ENCODE measurements around the gene ADGRV1.
"Not testable (repeated sequence)": the region's sequence is repeated elsewhere in the genome, so short reads cannot be mapped to it uniquely, and the experiment has no call there.

DNA sequence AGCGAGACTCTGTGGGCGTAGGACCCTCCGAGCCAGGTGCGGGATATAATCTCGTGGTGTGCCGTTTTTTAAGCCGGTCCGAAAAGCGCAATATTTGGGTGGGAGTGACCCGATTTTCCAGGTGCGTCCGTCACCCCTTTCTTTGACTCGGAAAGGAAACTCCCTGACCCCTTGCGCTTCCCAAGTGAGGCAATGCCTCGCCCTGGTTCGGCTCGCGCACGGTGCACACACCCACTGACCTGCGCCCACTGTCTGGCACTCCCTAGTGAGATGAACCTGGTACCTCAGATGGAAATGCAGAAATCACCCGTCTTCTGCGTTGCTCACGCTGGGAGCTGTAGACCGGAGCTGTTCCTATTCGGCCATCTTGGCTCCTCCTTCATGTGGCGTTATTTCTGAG is 263.5 kb downstream of the ADGRV1 start:
- TF ChIP-seq, protein P1, sequence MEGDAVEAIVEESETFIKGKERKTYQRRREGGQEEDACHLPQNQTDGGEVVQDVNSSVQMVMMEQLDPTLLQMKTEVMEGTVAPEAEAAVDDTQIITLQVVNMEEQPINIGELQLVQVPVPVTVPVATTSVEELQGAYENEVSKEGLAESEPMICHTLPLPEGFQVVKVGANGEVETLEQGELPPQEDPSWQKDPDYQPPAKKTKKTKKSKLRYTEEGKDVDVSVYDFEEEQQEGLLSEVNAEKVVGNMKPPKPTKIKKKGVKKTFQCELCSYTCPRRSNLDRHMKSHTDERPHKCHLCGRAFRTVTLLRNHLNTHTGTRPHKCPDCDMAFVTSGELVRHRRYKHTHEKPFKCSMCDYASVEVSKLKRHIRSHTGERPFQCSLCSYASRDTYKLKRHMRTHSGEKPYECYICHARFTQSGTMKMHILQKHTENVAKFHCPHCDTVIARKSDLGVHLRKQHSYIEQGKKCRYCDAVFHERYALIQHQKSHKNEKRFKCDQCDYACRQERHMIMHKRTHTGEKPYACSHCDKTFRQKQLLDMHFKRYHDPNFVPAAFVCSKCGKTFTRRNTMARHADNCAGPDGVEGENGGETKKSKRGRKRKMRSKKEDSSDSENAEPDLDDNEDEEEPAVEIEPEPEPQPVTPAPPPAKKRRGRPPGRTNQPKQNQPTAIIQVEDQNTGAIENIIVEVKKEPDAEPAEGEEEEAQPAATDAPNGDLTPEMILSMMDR (conservative IDR thresholded peaks at IDR 0.05; ENCODE audit: low read length) = not testable (repeated sequence)
- not testable (repeated sequence) for TF ChIP-seq EZH2phosphoT487 (IDR thresholded peaks at IDR 0.05; ENCODE audit: borderline replicate concordance)

All from Loucy (cell line).